ENCODE measurements around the gene MXI1.

Gene MXI1

DNA sequence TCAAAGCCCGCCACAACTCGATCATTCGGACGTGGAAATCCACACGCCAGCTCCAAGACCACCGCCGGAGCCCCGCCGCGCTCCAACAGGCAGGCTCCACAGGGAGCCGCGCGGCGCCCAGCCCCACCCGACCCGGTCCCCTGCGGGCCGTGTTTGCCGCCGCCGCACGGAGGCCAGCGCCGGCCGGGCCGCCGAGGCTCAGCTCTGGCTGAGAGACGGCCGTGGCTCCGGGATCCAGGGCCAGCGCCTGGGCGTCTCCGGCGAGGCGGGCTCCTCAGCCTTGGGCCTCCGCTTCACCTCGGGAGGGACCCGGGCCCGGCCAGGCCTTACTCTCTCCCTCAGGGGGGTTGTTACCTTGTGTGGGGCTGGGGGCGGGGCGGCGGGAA, 97.0 kb downstream of the MXI1 start:
- peaks cover 50% of the 10 kb centered on the region for H3K36me3 Mint-ChIP-seq (ENCODE audit: low read depth)
- H3K27ac Mint-ChIP-seq = peak overlapping the region; percentile 81
- H3K4me1 Mint-ChIP-seq (ENCODE audit: low read depth) = peaks cover 28% of the 10 kb centered on the region
- intact Hi-C loops (cut with micrococcal nuclease) = loop anchor here (2.0 to 10.0 kb wide), 4 partner anchors 78 to 610 kb away; partner anchors contain the start of genes BBIP1 and SHOC2
- peak overlapping the region; percentile 80 for H3K4me3 Mint-ChIP-seq
- H3K27me3 Mint-ChIP-seq = no peaks in the 10 kb centered on the region
- H3K9me3 Mint-ChIP-seq = no peaks in the 10 kb centered on the region

- Mint-ChIP-seq H3K4me1 (ENCODE audit: low read depth) (peaks cover 32% of the 10 kb centered on the region), H3K9me3 (no peaks in the 10 kb centered on the region), H3K36me3 (ENCODE audit: low read depth) (peaks cover 48% of the 10 kb centered on the region), H3K27me3 (no peaks in the 10 kb centered on the region), H3K27ac (peak within 1 kb of the TSS; percentile 81), H3K4me3 (peak within 1 kb of the TSS; percentile 80)
- intact Hi-C loops (cut with micrococcal nuclease) = loop anchor here (2.0 to 10.0 kb wide), 4 partner anchors 78 to 610 kb away; partner anchors contain the start of genes BBIP1 and SHOC2
Observed at GRCh38 chr10:110304780-110305421, 97.5 kb downstream of the MXI1 start, which contains the start of gene SMNDC1. Gene SMNDC1, minus strand, starts transcription at chr10:110304920. Its CDS starts 1,333 bp downstream, at chr10:110303587.

DNA sequence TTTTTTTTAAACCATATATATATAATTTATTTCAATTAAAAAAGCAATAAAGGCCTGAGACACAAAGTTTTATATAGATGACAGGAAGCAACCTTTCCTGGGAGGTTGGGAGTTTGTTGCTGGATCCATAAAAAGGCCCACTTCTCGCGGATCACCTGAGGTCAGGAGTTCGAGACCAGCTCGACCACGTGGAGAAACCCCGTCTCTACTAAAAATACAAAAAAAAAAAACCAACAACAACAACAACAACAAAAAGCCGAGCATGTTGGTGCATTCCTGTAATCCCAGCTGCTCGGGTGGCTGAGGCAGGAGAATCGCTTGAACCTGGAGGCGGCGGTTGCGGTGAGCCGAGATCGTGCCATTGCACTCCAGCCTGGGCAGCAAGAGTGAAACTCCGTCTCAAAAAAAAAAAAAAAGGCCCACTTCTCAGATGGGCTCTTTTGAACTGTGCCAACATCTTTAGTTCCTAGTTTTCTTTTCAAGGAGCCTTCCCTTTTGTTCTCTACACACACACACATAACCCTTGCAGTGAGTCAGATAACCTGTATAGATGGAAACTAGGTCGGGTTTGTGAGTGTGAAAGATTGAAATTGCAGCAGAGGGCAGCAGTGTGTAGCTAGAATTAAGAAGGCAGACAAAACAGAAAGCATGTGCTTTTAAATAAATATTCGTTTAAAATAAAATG, 98.5 kb downstream of the MXI1 start:
- intact Hi-C loops (cut with micrococcal nuclease) = loop anchor here (2.0 to 10.0 kb wide), 4 partner anchors 79 to 609 kb away; partner anchors contain the start of genes BBIP1 and SHOC2
- peaks cover 32% of the 10 kb centered on the region for H3K4me1 Mint-ChIP-seq (ENCODE audit: low read depth)

DNA sequence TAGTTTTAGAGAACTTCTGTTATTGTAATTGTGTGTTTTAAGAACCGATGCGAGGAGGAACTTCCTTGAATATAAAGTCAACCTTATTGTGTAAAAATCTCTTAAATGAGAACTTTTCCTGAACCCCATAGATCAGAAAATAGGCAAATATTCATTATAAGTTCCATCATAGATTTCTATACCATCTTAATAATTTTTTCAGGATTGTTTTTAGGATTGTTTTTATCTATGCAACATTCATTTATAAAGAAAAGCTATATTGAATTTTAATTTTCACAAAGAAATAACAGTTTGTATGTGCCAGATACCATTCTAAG, 99.0 kb downstream of the MXI1 start:
- Mint-ChIP-seq H3K9me3 (no peaks in the 10 kb centered on the region), H3K4me3 (no peak overlapping the region), H3K36me3 (ENCODE audit: low read depth) (peaks cover 34% of the 10 kb centered on the region), H3K27ac (peak overlapping the region; percentile 81), H3K27me3 (no peaks in the 10 kb centered on the region), H3K4me1 (ENCODE audit: low read depth) (peaks cover 28% of the 10 kb centered on the region)
- intact Hi-C loops (cut with micrococcal nuclease) = loop anchor here (10.0 kb wide), 2 partner anchors 368 to 608 kb away; partner anchors contain the start of genes BBIP1 and SHOC2

More for the DNA sequence above, 98.5 kb downstream of the MXI1 start:
- Mint-ChIP-seq H3K27ac (peak overlapping the region; percentile 81), H3K27me3 (no peaks in the 10 kb centered on the region), H3K4me3 (peak overlapping the region; percentile 80), H3K9me3 (no peaks in the 10 kb centered on the region), H3K36me3 (ENCODE audit: low read depth) (peaks cover 39% of the 10 kb centered on the region)

GRCh38 chr10:110307805-110308204, 100.4 kb downstream of the MXI1 start:
- intact Hi-C loops (cut with micrococcal nuclease) = loop anchor here (10.0 kb wide), 2 partner anchors 367 to 607 kb away; partner anchors contain the start of genes BBIP1 and SHOC2
- no peaks in the 10 kb centered on the region for H3K9me3 Mint-ChIP-seq
- peaks cover 23% of the 10 kb centered on the region for H3K4me1 Mint-ChIP-seq (ENCODE audit: low read depth)
- peaks cover 20% of the 10 kb centered on the region for H3K36me3 Mint-ChIP-seq (ENCODE audit: low read depth)
- no peak overlapping the region for H3K27ac Mint-ChIP-seq
- H3K27me3 Mint-ChIP-seq = peaks cover under 1% of the 10 kb centered on the region
- H3K4me3 Mint-ChIP-seq = no peak overlapping the region

- H3K27ac Mint-ChIP-seq = no peak overlapping the region
- no peak overlapping the region for H3K4me3 Mint-ChIP-seq
- peaks cover 5% of the 10 kb centered on the region for H3K27me3 Mint-ChIP-seq
- H3K36me3 Mint-ChIP-seq (ENCODE audit: low read depth) = no peaks in the 10 kb centered on the region
- H3K9me3 Mint-ChIP-seq = no peaks in the 10 kb centered on the region
- intact Hi-C loops (cut with micrococcal nuclease) = loop anchor here (1.0 to 5.0 kb wide), 3 partner anchors 237 to 1287 kb away; no protein-coding TSS in a partner anchor
- peaks cover 11% of the 10 kb centered on the region for H3K4me1 Mint-ChIP-seq (ENCODE audit: low read depth)
Observed at GRCh38 chr10:110310741-110311140, 103.3 kb downstream of the MXI1 start.

DNA sequence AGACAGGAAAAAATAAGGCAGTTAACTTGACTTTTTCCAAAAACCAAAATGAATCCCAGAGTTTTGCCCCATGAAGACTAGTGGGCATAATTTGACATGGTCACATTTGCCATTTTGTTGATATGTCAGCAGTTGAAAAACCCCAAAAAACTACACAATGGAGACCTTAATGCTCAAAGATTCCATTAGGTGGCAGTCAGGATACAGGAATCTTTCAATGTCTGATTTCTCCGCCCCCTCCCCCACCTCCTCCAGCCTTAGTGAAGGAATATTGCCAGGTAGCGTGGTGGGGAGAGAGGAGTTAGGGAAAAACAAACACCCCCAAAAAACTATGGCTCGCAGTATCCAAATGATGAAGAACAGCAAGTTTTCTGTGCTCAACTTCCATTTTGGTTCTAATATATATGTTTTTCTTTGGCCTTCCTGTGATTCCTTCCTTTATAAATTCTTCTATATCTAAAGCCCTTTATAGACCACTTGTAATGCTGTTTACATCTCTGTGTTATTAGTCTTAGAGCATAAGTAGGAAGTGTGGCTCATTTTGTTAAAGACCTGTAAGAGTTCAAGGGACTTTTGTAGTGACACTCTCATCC, 104.0 kb downstream of the MXI1 start:
- Mint-ChIP-seq H3K27ac (no peak overlapping the region), H3K4me1 (ENCODE audit: low read depth) (peaks cover 11% of the 10 kb centered on the region), H3K36me3 (ENCODE audit: low read depth) (no peaks in the 10 kb centered on the region), H3K4me3 (no peak overlapping the region), H3K27me3 (peaks cover 8% of the 10 kb centered on the region), H3K9me3 (no peaks in the 10 kb centered on the region)
- intact Hi-C loops (cut with micrococcal nuclease) = loop anchor here (1.0 to 5.0 kb wide), 3 partner anchors 236 to 1286 kb away; no protein-coding TSS in a partner anchor

DNA sequence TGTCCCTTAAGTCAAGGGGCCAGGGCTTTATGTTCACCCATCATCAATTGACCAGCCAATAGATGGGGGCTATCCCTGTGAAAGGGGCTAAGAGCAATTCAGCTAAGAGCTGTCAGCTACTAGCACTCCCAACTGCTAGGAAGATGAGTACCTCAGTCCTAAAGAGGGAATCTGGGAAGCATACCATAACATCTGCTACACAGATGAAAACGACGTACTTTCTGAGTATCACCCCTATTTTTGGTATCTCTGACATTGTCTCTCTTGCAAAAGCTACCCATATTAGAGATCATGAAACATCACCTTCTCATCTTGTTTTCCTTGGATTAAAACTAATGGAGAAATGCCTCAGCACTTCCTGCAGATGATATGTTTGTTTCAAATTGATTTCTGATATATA, 104.8 kb downstream of the MXI1 start:
- Mint-ChIP-seq H3K27me3 (peaks cover 8% of the 10 kb centered on the region), H3K4me3 (no peak overlapping the region), H3K9me3 (no peaks in the 10 kb centered on the region), H3K36me3 (ENCODE audit: low read depth) (no peaks in the 10 kb centered on the region), H3K27ac (no peak overlapping the region), H3K4me1 (ENCODE audit: low read depth) (peaks cover 11% of the 10 kb centered on the region)
- intact Hi-C loops (cut with micrococcal nuclease) = loop anchor here (5.0 kb wide), 1 partner anchor 1285 kb away; no protein-coding TSS in a partner anchor

GRCh38 chr10:110313674-110314073, 106.3 kb downstream of the MXI1 start:
- H3K4me1 Mint-ChIP-seq (ENCODE audit: low read depth) = peaks cover 11% of the 10 kb centered on the region
- H3K4me3 Mint-ChIP-seq = no peak overlapping the region
- intact Hi-C loops (cut with micrococcal nuclease) = loop anchor here (5.0 kb wide), 1 partner anchor 1284 kb away; no protein-coding TSS in a partner anchor
- no peaks in the 10 kb centered on the region for H3K36me3 Mint-ChIP-seq (ENCODE audit: low read depth)
- peaks cover 10% of the 10 kb centered on the region for H3K27me3 Mint-ChIP-seq
- H3K9me3 Mint-ChIP-seq = no peaks in the 10 kb centered on the region
- no peak overlapping the region for H3K27ac Mint-ChIP-seq

DNA sequence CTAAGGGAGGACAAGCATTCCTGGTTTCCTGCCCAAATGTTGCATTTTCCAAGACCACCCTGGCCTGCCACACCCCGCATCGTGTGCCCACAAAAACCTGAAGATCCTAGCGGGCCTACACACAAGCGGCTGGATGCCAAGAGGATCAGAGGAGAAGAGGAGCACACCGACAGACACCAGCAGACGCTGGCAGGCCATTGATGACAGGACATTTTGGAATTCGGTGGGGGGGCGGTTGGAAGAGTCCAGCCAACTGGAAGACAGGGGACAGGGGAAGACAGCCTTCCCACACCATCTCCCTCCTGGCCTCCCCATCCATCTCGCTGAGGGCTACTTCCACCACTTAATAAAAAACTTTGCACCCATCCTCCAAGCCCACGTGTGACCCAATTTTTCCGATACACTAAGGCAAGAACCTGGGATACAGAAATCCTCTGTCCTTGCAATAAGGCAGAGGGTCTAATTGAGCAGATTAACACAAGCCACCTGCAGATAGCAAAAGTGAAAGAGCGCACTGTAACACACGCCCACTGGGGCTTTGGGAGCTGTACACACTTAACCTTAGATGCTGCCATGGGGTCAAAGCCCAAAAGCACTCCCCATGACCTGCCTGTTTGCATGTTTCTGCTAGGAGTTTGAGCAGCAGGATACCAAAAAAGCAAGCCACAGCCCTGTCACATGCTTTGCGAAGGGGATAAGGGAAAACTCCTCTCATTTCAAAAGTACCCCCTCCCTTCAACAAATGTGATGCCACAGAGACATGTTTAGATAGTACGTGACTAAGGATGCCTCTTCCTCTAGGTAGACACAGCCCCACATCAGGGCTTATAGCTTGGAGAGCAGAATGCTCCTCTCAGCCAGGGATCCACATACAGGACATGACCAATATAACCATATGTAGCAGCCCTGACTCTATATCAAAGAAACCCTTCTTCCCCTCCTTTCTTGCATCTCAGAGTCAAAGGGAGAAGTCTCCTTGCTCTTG, 110.8 kb downstream of the MXI1 start:
- intact Hi-C loops (cut with micrococcal nuclease) = no loop called here
- peaks cover 9% of the 10 kb centered on the region for H3K27me3 Mint-ChIP-seq
- H3K4me3 Mint-ChIP-seq = no peak overlapping the region
- H3K27ac Mint-ChIP-seq = no peak overlapping the region
- H3K4me1 Mint-ChIP-seq (ENCODE audit: low read depth) = no peaks in the 10 kb centered on the region
- H3K36me3 Mint-ChIP-seq (ENCODE audit: low read depth) = no peaks in the 10 kb centered on the region
- no peaks in the 10 kb centered on the region for H3K9me3 Mint-ChIP-seq

GRCh38 chr10:110321869-110322620, 114.6 kb downstream of the MXI1 start:
- Mint-ChIP-seq H3K4me1 (ENCODE audit: low read depth) (no peaks in the 10 kb centered on the region), H3K27ac (no peak overlapping the region), H3K27me3 (peaks cover 13% of the 10 kb centered on the region), H3K4me3 (no peak overlapping the region), H3K9me3 (no peaks in the 10 kb centered on the region), H3K36me3 (ENCODE audit: low read depth) (no peaks in the 10 kb centered on the region)
- intact Hi-C loops (cut with micrococcal nuclease) = no loop called here

- H3K27me3 Mint-ChIP-seq = peaks cover 14% of the 10 kb centered on the region
- H3K4me3 Mint-ChIP-seq = no peak overlapping the region
- no peaks in the 10 kb centered on the region for H3K4me1 Mint-ChIP-seq (ENCODE audit: low read depth)
- H3K27ac Mint-ChIP-seq = no peak overlapping the region
- intact Hi-C loops (cut with micrococcal nuclease) = no loop called here
- no peaks in the 10 kb centered on the region for H3K36me3 Mint-ChIP-seq (ENCODE audit: low read depth)
- no peaks in the 10 kb centered on the region for H3K9me3 Mint-ChIP-seq
Observed at GRCh38 chr10:110323503-110323902, 116.1 kb downstream of the MXI1 start.

Measured in dendritic cell treated with granulocyte-macrophage colony-stimulating factor and Interleukin-4, amounts not matched to agents 40 ng/mL and 50 ng/mL, for 4 days (primary cell).